Activated naive CD4-positive, alpha-beta T cell treated with anti-CD3 and anti-CD28 coated beads, Interleukin-2, amount 50 U/mL, for 16 hours (primary cell): Measurements from ENCODE around the gene ROR1.
"Not testable (repeated sequence)": the region's sequence is repeated elsewhere in the genome, so short reads cannot be mapped to it uniquely, and the experiment has no call there.

ENCODE experiments used
- DNase-seq: peaks from one replicate; pipeline ENCODE4 v3.0.0-alpha.2; 2020

ROR1 gene

GRCh38 chr1:64073705-64074104 is 299.9 kb downstream of the ROR1 start:
- DNase-seq = no peak

- DNase-seq = no peak
Measured at GRCh38 chr1:64074767-64075166, 300.9 kb downstream of the ROR1 start.

- no peak for DNase-seq
Measured at GRCh38 chr1:64077281-64077940, 303.6 kb downstream of the ROR1 start.

- no peak for DNase-seq
Measured at GRCh38 chr1:64080941-64081562, 307.2 kb downstream of the ROR1 start.

- no peak for DNase-seq
Measured at GRCh38 chr1:64082459-64082858, 308.6 kb downstream of the ROR1 start.

GRCh38 chr1:64084451-64084850 is 310.6 kb downstream of the ROR1 start:
- no peak for DNase-seq

GRCh38 chr1:64087768-64088167 is 314.0 kb downstream of the ROR1 start:
- DNase-seq = no peak

- no peak for DNase-seq
Measured at GRCh38 chr1:64090436-64090835, 316.6 kb downstream of the ROR1 start.

- DNase-seq = no peak
Measured at GRCh38 chr1:64092851-64093371, 319.1 kb downstream of the ROR1 start.

- no peak for DNase-seq
Measured at GRCh38 chr1:64093941-64094340, 320.1 kb downstream of the ROR1 start.

- no peak for DNase-seq
Measured at GRCh38 chr1:64095832-64096231, 322.0 kb downstream of the ROR1 start.

- DNase-seq = no peak
Measured at GRCh38 chr1:64097859-64098258, 324.0 kb downstream of the ROR1 start.

- DNase-seq = no peak
Measured at GRCh38 chr1:64098436-64098835, 324.6 kb downstream of the ROR1 start.

- no peak for DNase-seq
Measured at GRCh38 chr1:64098846-64099582, 325.2 kb downstream of the ROR1 start.

GRCh38 chr1:64100791-64101190 is 327.0 kb downstream of the ROR1 start:
- no peak for DNase-seq

- not testable (repeated sequence) for DNase-seq
Measured at GRCh38 chr1:64104585-64104984, 330.8 kb downstream of the ROR1 start.

GRCh38 chr1:64107118-64107519 is 333.3 kb downstream of the ROR1 start:
- no peak for DNase-seq

GRCh38 chr1:64107632-64108031 is 333.8 kb downstream of the ROR1 start:
- DNase-seq = no peak

GRCh38 chr1:64110924-64111777 is 337.3 kb downstream of the ROR1 start:
- DNase-seq = no peak

GRCh38 chr1:64111787-64112186 is 338.0 kb downstream of the ROR1 start:
- no peak for DNase-seq

GRCh38 chr1:64112281-64112680 is 338.5 kb downstream of the ROR1 start:
- no peak for DNase-seq

- no peak for DNase-seq
Measured at GRCh38 chr1:64114012-64114525, 340.3 kb downstream of the ROR1 start.

- DNase-seq = no peak
Measured at GRCh38 chr1:64116537-64116936, 342.7 kb downstream of the ROR1 start.
